ENCODE measurements around the gene CAV1. TPM values are rescaled to one million over a fixed set of nuclear protein-coding genes. Genes with fewer than 3 reads are reported as not detected.
A peak's percentile ranks its signal among the peaks of the same experiment; 100 is the strongest.

CAV1 gene
- total RNA-seq, 2 donors from 2014 or later = 396 to 398 TPM

GRCh38 chr7:116509982-116510579 lies 14.8 kb upstream of the CAV1 start:
- no peak overlapping the region for H3K4me3 ChIP-seq
- no peak for TF ChIP-seq CTCF (IDR thresholded peaks at IDR 0.05)
- peaks cover 0 to 21% of the 10 kb centered on the region in 2 donors for H3K4me1 ChIP-seq
- no peak for DNase-seq (ENCODE audit: low spot score)
- H3K27ac ChIP-seq = peak overlapping the region; percentile 85 to 91
- no peaks in the 10 kb centered on the region for H3K9me3 ChIP-seq
- H3K36me3 ChIP-seq = peaks cover 21% of the 10 kb centered on the region
- no peaks in the 10 kb centered on the region for H3K27me3 ChIP-seq

- Histone ChIP-seq H3K4me1 (peaks cover 0 to 26% of the 10 kb centered on the region in 2 donors), H3K4me3 (peak overlapping the region in 1 of 2 donors; percentile 49), H3K36me3 (peaks cover 19% of the 10 kb centered on the region), H3K27me3 (no peaks in the 10 kb centered on the region), H3K27ac (peak overlapping the region; percentile 85 to 91), H3K9me3 (no peaks in the 10 kb centered on the region)
- no peak for DNase-seq (ENCODE audit: low spot score)
- TF ChIP-seq CTCF (IDR thresholded peaks at IDR 0.05) = no peak
Measured at GRCh38 chr7:116510795-116511194, 14.0 kb upstream of the CAV1 start.

- peak overlapping the region; percentile 28 to 49 for H3K4me3 ChIP-seq
- TF ChIP-seq CTCF (IDR thresholded peaks at IDR 0.05) = no peak
- H3K4me1 ChIP-seq = peaks cover 0 to 26% of the 10 kb centered on the region in 2 donors
- no peaks in the 10 kb centered on the region for H3K9me3 ChIP-seq
- H3K27ac ChIP-seq = peak overlapping the region; percentile 85 to 91
- H3K27me3 ChIP-seq = no peaks in the 10 kb centered on the region
- peaks cover 9% of the 10 kb centered on the region for H3K36me3 ChIP-seq
- DNase-seq (ENCODE audit: low spot score) = no peak
Measured at GRCh38 chr7:116511552-116512519, 13.0 kb upstream of the CAV1 start.

GRCh38 chr7:116512520-116513188 lies 12.2 kb upstream of the CAV1 start:
- H3K9me3 ChIP-seq = no peaks in the 10 kb centered on the region
- no peak for TF ChIP-seq CTCF (IDR thresholded peaks at IDR 0.05)
- H3K27me3 ChIP-seq = no peaks in the 10 kb centered on the region
- H3K4me1 ChIP-seq = peaks cover 0 to 26% of the 10 kb centered on the region in 2 donors
- H3K36me3 ChIP-seq = peaks cover under 1% of the 10 kb centered on the region
- DNase-seq (ENCODE audit: low spot score) = no peak
- peak overlapping the region; percentile 28 to 49 for H3K4me3 ChIP-seq
- peak overlapping the region; percentile 85 to 91 for H3K27ac ChIP-seq

- TF ChIP-seq CTCF (IDR thresholded peaks at IDR 0.05) = no peak
- Histone ChIP-seq H3K27ac (no peak overlapping the region), H3K27me3 (no peaks in the 10 kb centered on the region), H3K4me1 (peaks cover 0 to 15% of the 10 kb centered on the region in 2 donors), H3K36me3 (no peaks in the 10 kb centered on the region), H3K9me3 (no peaks in the 10 kb centered on the region), H3K4me3 (no peak overlapping the region)
- DNase-seq (ENCODE audit: low spot score) = no peak
Measured at GRCh38 chr7:116515584-116515983, 9.3 kb upstream of the CAV1 start.

Measured in right atrium auricular region (tissue), 2 donors.